Measurements from ENCODE around the gene EPS15.

Gene EPS15

GRCh38 chr1:51359879-51360278, 159.2 kb downstream of the EPS15 start:
- no peak for DNase-seq

GRCh38 chr1:51355382-51355781, 163.7 kb downstream of the EPS15 start:
- DNase-seq: no peak

GRCh38 chr1:51354416-51354815, 164.7 kb downstream of the EPS15 start:
- DNase-seq: no peak

GRCh38 chr1:51351907-51352306, 167.2 kb downstream of the EPS15 start:
- DNase-seq: no peak

GRCh38 chr1:51349862-51350261, 169.2 kb downstream of the EPS15 start:
- DNase-seq: no peak

GRCh38 chr1:51348147-51348527, 170.9 kb downstream of the EPS15 start:
- DNase-seq: no peak

GRCh38 chr1:51347398-51348146, 171.5 kb downstream of the EPS15 start:
- no peak for DNase-seq

- no peak for DNase-seq
Observed at GRCh38 chr1:51346086-51346942, 172.8 kb downstream of the EPS15 start.

- DNase-seq: no peak
Observed at GRCh38 chr1:51345300-51345687, 173.8 kb downstream of the EPS15 start.

- no peak for DNase-seq
Observed at GRCh38 chr1:51344602-51345299, 174.3 kb downstream of the EPS15 start.

- no peak for DNase-seq
Observed at GRCh38 chr1:51344276-51344601, 174.8 kb downstream of the EPS15 start.

GRCh38 chr1:51343624-51344023, 175.4 kb downstream of the EPS15 start:
- DNase-seq: no peak

- no peak for DNase-seq
Observed at GRCh38 chr1:51342591-51343206, 176.4 kb downstream of the EPS15 start.

GRCh38 chr1:51341876-51342496, 177.1 kb downstream of the EPS15 start:
- no peak for DNase-seq

- DNase-seq: no peak
Observed at GRCh38 chr1:51340380-51340779, 178.7 kb downstream of the EPS15 start.

GRCh38 chr1:51336711-51337110, 182.4 kb downstream of the EPS15 start:
- DNase-seq: no peak

- DNase-seq: no peak
Observed at GRCh38 chr1:51336004-51336403, 183.1 kb downstream of the EPS15 start.

- DNase-seq: peak; percentile 29
Observed at GRCh38 chr1:51331206-51332100, 187.6 kb downstream of the EPS15 start.

GRCh38 chr1:51330331-51331201, 188.5 kb downstream of the EPS15 start, which contains the start of gene TTC39A:
Gene TTC39A, minus strand, starts transcription at chr1:51330562. Its CDS starts 85 bp downstream, at chr1:51330477.
- DNase-seq: no peak
